Lower leg skin (tissue), 4 donors: Measurements from ENCODE around the gene DAP. TPM values are rescaled to one million over a fixed set of nuclear protein-coding genes. Genes with fewer than 3 reads are reported as not detected.

Experiments
- total RNA-seq, 4 donors: library from RNA; depleted of rRNA; stranded (reverse); fragments of >200 nt; gene quantifications; one replicate each; pipeline ENCODE4 v1.1.0, GENCODE V29; 2016

DAP gene
- total RNA-seq, 4 donors from 2014 or later: 36.4 to 41.9 (median 39.7) TPM

Other genes starting within 250 kb of the DAP start
- gene ANKRD33B, start 197.2 kb downstream of the DAP start, total RNA-seq: 10 to 100 TPM; 12.6 to 35.4 (median 17.6) TPM